HFFc6 (cell line): ENCODE data around the gene GLCE. TPM values are rescaled to one million over a fixed set of nuclear protein-coding genes. Genes with fewer than 3 reads are reported as not detected.

Experiments used
- DNase-seq: peaks from one replicate; pipeline ENCODE4 v3.0.0-alpha.2; 2018
- H3K27ac Mint-ChIP-seq: 2 replicates; pipeline ENCODE4 v1.8.0; 2020; ENCODE audit warnings: mild to moderate bottlenecking, mixed read lengths
- H3K27me3 Mint-ChIP-seq: 2 replicates; pipeline ENCODE4 v1.8.0; 2021; ENCODE audit warnings: mild to moderate bottlenecking, moderate library complexity, mixed read lengths; ENCODE audit not compliant: insufficient read depth
- H3K36me3 Mint-ChIP-seq: 2 replicates; pipeline ENCODE4 v1.8.0; 2021; ENCODE audit warnings: low read depth, mixed read lengths
- H3K4me1 Mint-ChIP-seq: 2 replicates; pipeline ENCODE4 v1.8.0; 2020; ENCODE audit warnings: low read depth, mixed read lengths
- H3K4me3 Mint-ChIP-seq: 2 replicates; pipeline ENCODE4 v1.8.0; 2020; ENCODE audit warnings: mild to moderate bottlenecking, moderate library complexity, mixed read lengths
- H3K9me3 Mint-ChIP-seq: 2 replicates; pipeline ENCODE4 v1.8.0; 2020; ENCODE audit warnings: mild to moderate bottlenecking, mixed read lengths
- total RNA-seq, 6 experiments: library from RNA; stranded (reverse); fragmentation: NEBNext Ultra II Directional; extraction: Animal tissue kit (Norgen Biotek cat#: 25700); gene quantifications; 2 replicates in 1 of 6; 3 replicates in 5 of 6; pipeline ENCODE4 v1.2.3, GENCODE V29; 2021
- TF ChIP-seq, protein P1 (sequence below): fragments of 200-600 bp; sonication (generic); IDR thresholded peaks from 2 replicates; pipeline ENCODE4 v1.5.0; 2021; ENCODE audit warnings: antibody characterized with exemption, mild to moderate bottlenecking

GLCE gene
- total RNA-seq, 6 experiments from 2014 or later = 13.2 to 20.6 (median 17.7) TPM

DNA sequence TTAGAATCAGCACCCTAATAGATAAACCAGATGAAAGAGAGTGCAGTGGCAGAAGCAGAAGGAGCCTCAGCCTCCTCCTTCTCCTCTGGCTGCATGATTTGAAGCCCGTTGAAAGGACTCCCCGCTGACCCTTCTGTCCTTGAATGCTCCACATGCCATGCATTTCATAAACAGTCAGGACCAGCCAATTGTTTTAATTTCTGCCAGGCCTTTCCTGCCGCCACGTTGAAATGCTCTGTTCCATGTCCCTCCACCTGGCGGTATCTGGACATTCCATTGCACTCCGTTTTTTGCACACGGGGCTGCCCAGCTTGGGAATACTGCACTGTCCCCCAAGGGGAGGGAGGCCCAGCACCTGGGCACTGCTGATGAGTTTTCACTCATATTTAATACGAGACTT, 35.2 kb upstream of the GLCE start:
- Mint-ChIP-seq H3K27me3 (peaks cover 28% of the 10 kb centered on the region), H3K4me3 (no peak overlapping the region), H3K27ac (no peak overlapping the region), H3K9me3 (no peaks in the 10 kb centered on the region), H3K36me3 (no peaks in the 10 kb centered on the region), H3K4me1 (peaks cover 6% of the 10 kb centered on the region)
- TF ChIP-seq, protein P1, sequence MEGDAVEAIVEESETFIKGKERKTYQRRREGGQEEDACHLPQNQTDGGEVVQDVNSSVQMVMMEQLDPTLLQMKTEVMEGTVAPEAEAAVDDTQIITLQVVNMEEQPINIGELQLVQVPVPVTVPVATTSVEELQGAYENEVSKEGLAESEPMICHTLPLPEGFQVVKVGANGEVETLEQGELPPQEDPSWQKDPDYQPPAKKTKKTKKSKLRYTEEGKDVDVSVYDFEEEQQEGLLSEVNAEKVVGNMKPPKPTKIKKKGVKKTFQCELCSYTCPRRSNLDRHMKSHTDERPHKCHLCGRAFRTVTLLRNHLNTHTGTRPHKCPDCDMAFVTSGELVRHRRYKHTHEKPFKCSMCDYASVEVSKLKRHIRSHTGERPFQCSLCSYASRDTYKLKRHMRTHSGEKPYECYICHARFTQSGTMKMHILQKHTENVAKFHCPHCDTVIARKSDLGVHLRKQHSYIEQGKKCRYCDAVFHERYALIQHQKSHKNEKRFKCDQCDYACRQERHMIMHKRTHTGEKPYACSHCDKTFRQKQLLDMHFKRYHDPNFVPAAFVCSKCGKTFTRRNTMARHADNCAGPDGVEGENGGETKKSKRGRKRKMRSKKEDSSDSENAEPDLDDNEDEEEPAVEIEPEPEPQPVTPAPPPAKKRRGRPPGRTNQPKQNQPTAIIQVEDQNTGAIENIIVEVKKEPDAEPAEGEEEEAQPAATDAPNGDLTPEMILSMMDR = no peak
- no peak for DNase-seq

DNA sequence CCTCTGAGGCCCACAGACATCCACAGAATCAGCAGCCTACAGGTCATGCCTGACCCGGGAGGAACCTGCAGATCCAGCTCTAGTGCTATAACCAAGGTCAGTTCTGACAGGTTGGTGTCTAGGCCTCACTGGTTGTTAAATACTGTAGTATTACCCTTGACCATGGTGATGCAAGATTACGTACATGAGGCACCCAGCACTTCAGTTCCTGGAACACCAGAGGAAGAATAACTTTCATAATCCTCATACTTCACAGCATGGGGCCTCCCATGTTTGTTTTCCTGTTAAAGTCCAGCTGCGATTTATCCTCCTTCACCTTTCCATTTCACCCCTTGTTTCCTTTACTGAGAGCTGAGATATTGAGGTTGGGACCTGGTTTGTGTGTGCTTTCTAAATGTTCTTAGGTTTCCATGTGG, 34.4 kb upstream of the GLCE start:
- Mint-ChIP-seq H3K27ac (no peak overlapping the region), H3K4me1 (peaks cover 6% of the 10 kb centered on the region), H3K27me3 (peaks cover 23% of the 10 kb centered on the region), H3K4me3 (no peak overlapping the region), H3K36me3 (no peaks in the 10 kb centered on the region), H3K9me3 (no peaks in the 10 kb centered on the region)
- TF ChIP-seq, protein P1 = no peak
- DNase-seq = no peak

- TF ChIP-seq, protein P1 = no peak
- Mint-ChIP-seq H3K4me1 (peaks cover 6% of the 10 kb centered on the region), H3K36me3 (no peaks in the 10 kb centered on the region), H3K27ac (no peak overlapping the region), H3K27me3 (peaks cover 13% of the 10 kb centered on the region), H3K9me3 (no peaks in the 10 kb centered on the region), H3K4me3 (no peak overlapping the region)
- DNase-seq = no peak
Measured at GRCh38 chr15:69127306-69127705, 33.1 kb upstream of the GLCE start.

- DNase-seq = no peak
- TF ChIP-seq, protein P1 = no peak
- Mint-ChIP-seq H3K9me3 (no peaks in the 10 kb centered on the region), H3K36me3 (no peaks in the 10 kb centered on the region), H3K27me3 (peaks cover 3% of the 10 kb centered on the region), H3K4me3 (no peak overlapping the region), H3K4me1 (peaks cover 6% of the 10 kb centered on the region), H3K27ac (no peak overlapping the region)
Measured at GRCh38 chr15:69128667-69129311, 31.6 kb upstream of the GLCE start.

DNA sequence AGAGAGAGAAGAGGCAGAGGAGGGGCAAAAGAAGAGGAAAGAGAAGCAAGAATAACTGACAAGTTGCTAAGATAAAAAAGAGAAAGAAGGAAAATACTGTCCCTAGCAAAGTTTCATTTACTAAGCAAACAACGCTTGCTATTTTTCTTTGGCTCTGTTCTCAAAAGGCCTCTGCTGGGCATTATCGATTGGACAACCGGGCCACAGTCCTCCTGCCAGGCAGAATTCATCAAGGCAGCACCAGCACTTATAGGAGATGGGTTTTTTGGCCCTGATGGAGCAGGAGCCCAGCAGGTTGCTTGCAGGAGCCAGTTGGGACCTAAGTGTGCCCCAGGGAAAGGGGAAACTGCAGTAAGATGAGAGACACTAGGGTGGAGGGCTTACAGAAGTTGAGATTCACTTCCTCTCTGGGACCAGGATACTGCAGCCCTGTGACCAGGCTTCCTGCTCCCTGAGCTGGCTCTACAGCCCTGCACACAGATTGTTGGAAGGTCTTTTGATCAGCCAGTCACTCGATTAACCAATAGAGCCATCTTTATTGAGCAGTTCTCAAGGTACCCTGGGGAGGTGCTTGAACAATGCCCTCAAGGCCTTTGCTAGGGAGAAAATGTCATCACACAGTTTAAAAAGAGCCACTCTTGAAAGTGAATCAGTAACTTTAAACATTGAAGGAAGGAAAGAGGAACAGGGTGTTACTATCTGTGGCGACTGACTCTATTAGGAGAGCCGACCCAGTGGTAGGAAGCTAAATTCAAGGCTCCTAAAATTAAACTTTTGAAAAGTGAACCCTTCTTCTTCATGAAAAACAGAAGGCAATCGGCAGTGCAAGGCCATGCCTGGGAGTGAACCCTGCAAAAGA, 28.8 kb upstream of the GLCE start:
- H3K9me3 Mint-ChIP-seq = no peaks in the 10 kb centered on the region
- H3K27ac Mint-ChIP-seq = no peak overlapping the region
- H3K4me1 Mint-ChIP-seq = peaks cover 6% of the 10 kb centered on the region
- TF ChIP-seq, protein P1 = no peak
- H3K4me3 Mint-ChIP-seq = no peak overlapping the region
- no peaks in the 10 kb centered on the region for H3K36me3 Mint-ChIP-seq
- H3K27me3 Mint-ChIP-seq = peaks cover 11% of the 10 kb centered on the region
- DNase-seq = no peak
